Umbilical cord (tissue), 2 donors: ENCODE data around the gene TFDP1. TPM values are rescaled to one million over a fixed set of nuclear protein-coding genes. Genes with fewer than 3 reads are reported as not detected.

Experiments used
- DNase-seq: peaks from one replicate; pipeline ENCODE4 v3.0.0-alpha.2; 2015; ENCODE audit warnings: low spot score
- total RNA-seq: library from RNA; depleted of rRNA; stranded (reverse); fragments of >200 nt; gene quantifications from one replicate; pipeline ENCODE4 v1.2.3, GENCODE V29; 2014; ENCODE audit warnings: low replicate concordance; ENCODE audit not compliant: insufficient read depth

TFDP1 gene
- total RNA-seq, 1 donor from 2014 or later = 31.8 TPM

GRCh38 chr13:113650275-113650674, 65.7 kb downstream of the TFDP1 start:
- DNase-seq = no peak

GRCh38 chr13:113650731-113651148, 66.2 kb downstream of the TFDP1 start:
- DNase-seq = no peak

DNA sequence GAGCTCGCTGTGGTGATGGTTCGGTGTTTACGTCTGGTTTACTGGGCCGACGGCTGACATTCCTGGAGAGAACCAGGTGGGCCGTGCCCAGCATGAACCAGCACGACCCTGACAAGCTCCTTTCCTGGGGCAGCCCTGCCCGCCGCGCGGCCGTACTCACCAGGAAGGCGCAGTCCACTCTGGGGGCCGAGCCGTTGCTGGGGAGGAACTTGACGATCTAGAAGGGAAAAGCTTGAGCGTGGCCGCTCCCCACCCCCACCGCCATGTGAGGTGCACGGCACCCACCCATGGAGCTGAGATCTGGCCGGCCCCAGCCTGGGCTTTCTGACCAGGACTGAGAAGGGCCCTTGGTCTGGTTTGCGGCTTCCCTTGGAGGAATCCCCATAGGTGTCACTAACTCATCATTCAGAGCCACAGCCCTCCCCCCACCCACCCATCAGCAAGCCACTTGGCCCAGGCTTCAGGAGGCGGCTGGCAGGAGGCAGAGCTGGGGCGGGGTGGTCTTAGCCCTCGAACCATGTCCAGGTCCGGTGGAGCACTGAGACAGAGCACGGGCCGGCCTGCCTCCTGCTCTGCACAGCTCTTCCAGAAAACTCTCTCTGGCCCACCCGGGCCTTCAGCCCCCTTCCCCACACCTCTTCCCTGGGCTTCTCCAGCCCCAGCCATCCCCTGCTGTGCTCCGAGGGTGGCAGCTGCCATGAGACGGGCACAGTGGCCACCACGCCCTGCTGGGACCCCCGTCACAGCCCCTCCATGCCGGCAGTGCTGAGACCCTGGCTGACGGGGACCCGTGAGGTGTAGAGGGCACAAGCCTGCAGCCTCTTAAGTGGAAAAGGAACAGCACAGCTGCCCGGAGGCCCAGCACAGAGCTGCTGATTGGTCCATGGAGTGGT, 67.2 kb downstream of the TFDP1 start:
- no peak for DNase-seq

DNA sequence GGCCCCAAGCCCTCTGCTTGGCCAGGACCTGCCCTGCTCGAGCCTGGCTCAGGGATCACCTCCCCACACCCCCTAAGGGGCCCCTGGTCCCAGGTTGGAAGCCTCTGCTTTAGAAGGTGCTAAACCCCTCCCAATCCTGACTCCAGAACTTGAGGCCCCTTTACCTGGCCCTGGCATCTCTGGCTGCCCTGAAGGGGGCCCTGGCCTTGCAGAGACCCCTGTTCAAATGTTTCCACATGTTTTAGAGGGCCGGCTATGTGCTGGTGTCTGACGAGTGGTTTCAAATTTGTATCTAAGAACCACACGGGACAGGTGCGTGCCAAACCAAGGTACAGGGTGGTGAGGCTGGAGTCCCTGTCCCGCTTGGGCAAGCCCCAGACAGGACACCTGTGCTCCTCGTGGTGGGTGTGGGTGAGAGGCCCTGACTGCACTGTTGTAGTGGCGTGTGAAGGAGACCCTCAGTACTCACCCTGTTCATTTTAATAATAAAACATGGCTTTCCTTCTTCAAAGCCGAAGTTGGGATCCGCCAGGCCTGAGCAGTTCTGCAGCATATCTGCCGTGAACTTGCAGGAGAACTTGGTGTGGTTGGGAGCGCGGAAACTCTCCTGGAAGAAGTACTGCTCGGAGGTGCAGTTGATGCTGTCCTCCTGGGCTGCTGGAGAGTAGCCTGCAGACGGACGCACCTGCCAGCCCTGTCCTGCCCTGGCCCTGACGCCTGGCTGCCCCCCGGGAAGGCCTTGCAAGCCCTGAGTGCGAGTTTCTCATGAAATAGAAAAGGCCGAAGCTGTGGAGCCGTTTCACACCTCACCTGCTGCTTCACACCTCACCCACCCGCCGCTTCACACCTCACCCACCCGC, 68.1 kb downstream of the TFDP1 start:
- DNase-seq = no peak

- no peak for DNase-seq
Observed at GRCh38 chr13:113653264-113654174, 69.0 kb downstream of the TFDP1 start.

DNA sequence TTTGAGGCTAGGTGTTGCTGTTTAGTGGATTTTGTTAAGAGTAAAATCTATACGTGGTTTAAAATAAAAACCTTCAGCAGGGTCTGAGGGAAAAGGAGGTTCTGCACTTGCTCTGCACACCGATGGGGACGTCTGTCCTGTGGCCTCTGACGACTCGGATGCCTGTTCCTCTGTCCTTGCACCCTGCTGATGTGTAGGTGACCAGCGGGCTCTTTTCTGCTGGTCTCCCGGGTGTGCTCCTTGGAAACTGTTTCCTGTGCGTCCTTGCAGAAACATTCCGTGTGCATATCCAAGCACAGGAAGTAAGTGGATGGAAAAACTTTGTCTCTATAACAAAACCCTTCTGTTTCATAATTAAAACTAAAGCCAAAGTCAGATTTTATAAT, 69.6 kb downstream of the TFDP1 start:
- DNase-seq = no peak

DNA sequence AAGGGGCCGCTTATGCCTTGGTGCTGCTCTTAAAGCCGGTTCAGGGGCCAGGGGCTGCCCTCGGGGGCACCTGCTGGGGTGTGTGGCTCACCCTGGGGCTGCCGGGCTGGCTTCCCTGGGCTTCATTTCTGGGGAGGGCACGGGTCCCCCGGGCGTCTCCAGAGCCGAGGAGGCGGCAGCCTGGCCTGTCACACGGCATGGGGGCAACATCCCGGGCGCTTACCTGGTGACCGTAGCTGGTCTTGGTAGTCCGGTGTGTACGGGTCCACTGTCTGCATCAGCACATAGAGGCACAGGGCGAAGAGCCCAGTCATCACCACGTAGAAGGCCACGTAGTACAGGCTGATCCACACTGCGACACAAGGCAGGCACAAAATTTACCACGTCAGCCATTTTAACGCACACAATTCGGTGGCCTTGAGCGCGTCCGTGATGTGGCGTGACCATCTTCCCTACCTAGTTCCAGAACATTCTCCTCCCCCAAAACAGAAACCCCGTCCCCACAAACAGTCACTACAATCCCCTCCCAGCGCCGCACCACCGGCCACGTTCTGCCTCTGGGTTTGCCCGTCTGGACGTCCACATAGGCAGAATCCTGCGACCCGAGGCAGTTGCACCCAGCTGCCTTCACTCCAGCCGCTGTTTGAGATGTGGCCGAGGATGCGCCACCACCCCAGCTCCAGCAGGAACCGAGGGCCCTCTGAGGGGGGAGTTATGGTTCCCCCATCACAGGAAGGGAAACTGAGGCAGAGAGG, 70.2 kb downstream of the TFDP1 start:
- DNase-seq = no peak

GRCh38 chr13:113655346-113656002, 70.9 kb downstream of the TFDP1 start:
- no peak for DNase-seq

DNA sequence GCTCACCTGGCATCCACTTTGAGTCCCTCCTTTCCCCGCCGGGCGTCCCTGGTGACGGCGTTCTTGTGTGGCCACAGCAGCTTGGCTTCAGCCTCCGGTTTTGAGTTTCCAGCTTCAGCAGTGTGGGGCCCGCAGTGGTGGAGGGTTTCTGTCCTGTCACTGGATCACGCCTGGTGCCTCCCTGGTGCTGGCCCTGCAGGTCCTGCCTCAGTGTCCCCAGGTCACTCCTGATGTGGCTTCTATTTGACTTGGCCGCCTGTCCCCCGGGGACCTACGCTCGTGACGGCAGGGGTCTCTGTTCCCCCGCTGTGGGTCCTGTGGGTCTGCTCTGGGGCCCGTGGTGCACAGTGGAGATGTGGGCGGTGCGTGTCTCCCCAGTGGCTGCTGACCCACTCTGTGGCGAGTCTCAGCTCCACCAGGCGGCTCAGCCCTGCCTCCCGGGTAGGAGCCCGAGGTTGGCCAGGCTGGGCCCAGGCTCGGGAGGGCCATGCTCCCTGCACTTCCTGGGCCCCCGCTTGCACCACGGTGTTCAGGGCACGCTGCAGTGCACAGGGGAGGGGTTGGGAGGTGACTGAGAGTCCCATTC, 71.5 kb downstream of the TFDP1 start:
- DNase-seq = no peak

- no peak for DNase-seq
Observed at GRCh38 chr13:113656831-113657671, 72.5 kb downstream of the TFDP1 start.

- DNase-seq = no peak
Observed at GRCh38 chr13:113657851-113658741, 73.5 kb downstream of the TFDP1 start, which contains the start of gene ATP4B. ATP4B (minus strand) TSS chr13:113658198; CDS start chr13:113658144, 54 bp downstream.

- no peak for DNase-seq
Observed at GRCh38 chr13:113658836-113659235, 74.3 kb downstream of the TFDP1 start.

- DNase-seq = no peak
Observed at GRCh38 chr13:113659337-113659736, 74.8 kb downstream of the TFDP1 start.

DNA sequence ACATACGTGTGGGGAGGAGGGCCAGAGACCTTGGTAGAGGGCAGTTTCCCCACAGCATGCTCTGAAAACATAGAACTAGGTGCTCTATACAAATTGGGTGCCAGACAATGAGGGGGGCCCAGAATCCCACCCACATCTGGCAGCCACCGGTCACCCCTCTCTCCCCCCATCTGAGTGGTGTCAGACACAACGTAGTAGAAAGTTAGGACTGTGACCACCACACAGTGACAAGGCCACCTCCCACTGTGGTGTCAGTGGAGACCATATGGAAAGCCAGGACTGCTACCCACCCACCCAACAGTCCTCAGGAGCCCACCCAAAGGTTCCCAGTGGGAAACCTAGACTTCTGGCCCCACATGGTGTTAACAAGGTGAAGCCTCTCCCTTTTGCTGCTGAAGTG, 75.5 kb downstream of the TFDP1 start:
- no peak for DNase-seq

GRCh38 chr13:113661509-113661908, 77.0 kb downstream of the TFDP1 start:
- DNase-seq = no peak

- DNase-seq = no peak
Observed at GRCh38 chr13:113663934-113664333, 79.4 kb downstream of the TFDP1 start.

DNA sequence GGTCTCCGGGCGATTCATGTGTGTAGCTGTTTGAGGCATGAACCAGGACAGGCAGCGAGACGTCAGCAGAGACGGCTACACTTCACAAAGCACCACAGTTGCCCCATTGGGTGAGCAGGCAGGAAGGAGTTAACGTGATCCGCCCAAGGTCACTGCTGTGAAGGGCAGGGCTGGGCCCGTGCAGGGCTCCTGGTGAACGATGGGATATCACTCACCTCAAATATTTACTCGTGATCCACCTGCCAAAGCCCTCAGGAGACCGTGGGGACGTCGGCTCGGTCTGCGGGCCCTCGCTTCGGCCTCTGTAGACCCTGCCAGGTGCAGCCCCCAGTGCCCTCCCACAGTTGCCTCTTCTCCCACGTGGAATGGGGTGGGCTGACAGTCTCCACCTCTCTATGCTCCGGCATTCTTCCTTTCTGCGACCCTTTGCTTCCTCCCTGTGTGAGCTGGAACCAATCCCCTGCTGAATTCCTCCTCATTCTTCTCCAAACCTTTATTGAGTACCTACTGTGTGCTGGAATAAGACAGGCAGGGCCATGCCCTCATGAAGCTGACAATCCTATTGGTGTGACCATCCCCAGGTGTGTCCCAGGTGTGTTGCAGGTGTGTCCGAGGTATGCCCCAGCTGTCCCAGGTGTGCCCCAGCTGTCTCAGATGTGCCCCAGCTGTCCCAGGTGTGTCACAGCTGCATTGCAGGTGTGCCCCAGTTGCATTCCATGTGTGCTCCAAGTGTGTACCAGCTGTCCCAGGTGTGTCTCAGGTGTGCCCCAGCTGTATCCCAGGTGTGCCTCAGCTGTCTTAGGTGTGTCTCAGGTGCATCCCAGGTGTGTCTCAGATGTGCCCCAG, 80.4 kb downstream of the TFDP1 start:
- DNase-seq = no peak
